SK-N-SH (cell line): ENCODE data around the gene HEXB. TPM values are rescaled to one million over a fixed set of nuclear protein-coding genes. Genes with fewer than 3 reads are reported as not detected.

Experiments used
- CTCF ChIA-PET: fragments of 300-600, 350-600 bp; formaldehyde crosslinking; extraction: SDS; loops from one replicate; lab custom pipeline; 2021; lab: Yijun Ruan, JAX
- POLR2A ChIA-PET: fragments of 350-600 bp; sonication (Branson Sonifier 250); formaldehyde crosslinking; extraction: SDS; loops from one replicate; lab custom pipeline; 2020; ENCODE audit warnings: antibody characterized with exemption, inconsistent platforms; lab: Yijun Ruan, JAX
- DNase-seq: peaks from one replicate; pipeline ENCODE4 v3.0.0; 2012
- H2AFZ ChIP-seq: fragments of 200-600 bp; sonication (generic); 2 replicates; pipeline ENCODE4 v1.8.1; 2016; ENCODE audit warnings: antibody characterized with exemption, mild to moderate bottlenecking, low read depth
- H3F3A ChIP-seq: fragments of 200-600 bp; sonication (generic); replicated peaks from 2 replicates; pipeline ENCODE3; 2016; ENCODE audit warnings: antibody characterized with exemption, mild to moderate bottlenecking; ENCODE audit not compliant: insufficient read depth
- H3K27ac ChIP-seq, 2 experiments: fragments of 200-500 bp in 1 of 2; fragments of 200-600 bp in 1 of 2; sonication (Bioruptor generic) in 1 of 2; sonication (generic), shearing (Covaris generic) in 1 of 2; 2 replicates each; pipeline versions ENCODE4 v1.5.1 to v1.6.1; 2014 to 2016; ENCODE audit warnings: low read depth in 2 of 2, inconsistent platforms in 1 of 2, low read length in 1 of 2, mild to moderate bottlenecking in 1 of 2, mixed read lengths in 1 of 2
- H3K27me3 ChIP-seq: fragments of 200-600 bp; sonication (generic), shearing (Covaris generic); 2 replicates; pipeline ENCODE4 v1.6.1; 2016; ENCODE audit warnings: mixed run types; ENCODE audit not compliant: insufficient read depth
- H3K36me3 ChIP-seq, 2 experiments: fragments of 200-500 bp in 1 of 2; fragments of 200-600 bp in 1 of 2; sonication (Bioruptor generic) in 1 of 2; sonication (generic) in 1 of 2; replicated peaks in 1 of 2; 2 replicates each; pipeline versions ENCODE3 to v1.5.1; 2014 to 2016; ENCODE audit warnings: low read length in 1 of 2, mild to moderate bottlenecking in 1 of 2; ENCODE audit not compliant: insufficient read depth in 2 of 2, control insufficient read depth in 1 of 2
- H3K4me1 ChIP-seq, 2 experiments: fragments of 200-500 bp in 1 of 2; fragments of 200-600 bp in 1 of 2; sonication (Bioruptor generic) in 1 of 2; sonication (generic), shearing (Covaris generic) in 1 of 2; 2 replicates each; pipeline versions ENCODE4 v1.5.1 to v1.6.1; 2014 to 2016; ENCODE audit warnings: low read depth in 1 of 2, low read length in 1 of 2, mixed run types in 1 of 2; ENCODE audit not compliant: insufficient read depth in 2 of 2, control insufficient read depth in 1 of 2
- H3K4me2 ChIP-seq: fragments of 200-600 bp; sonication (generic), shearing (Covaris generic); 2 replicates; pipeline ENCODE4 v1.6.1; 2017; ENCODE audit warnings: mixed run types
- H3K4me3 ChIP-seq, 2 experiments: fragments of 200-500 bp in 1 of 2; fragments of 200-600 bp in 1 of 2; sonication (Bioruptor generic) in 1 of 2; sonication (generic), shearing (Covaris generic) in 1 of 2; 2 replicates each; pipeline versions ENCODE4 v1.5.1 to v1.8.1; 2014 to 2016; ENCODE audit warnings: low read depth in 2 of 2, inconsistent platforms in 1 of 2, low read length in 1 of 2, mild to moderate bottlenecking in 1 of 2, mixed read lengths in 1 of 2, moderate library complexity in 1 of 2
- H3K79me2 ChIP-seq: fragments of 200-600 bp; sonication (generic); 2 replicates; pipeline ENCODE4 v1.8.1; 2017; ENCODE audit warnings: mild to moderate bottlenecking; ENCODE audit not compliant: insufficient read depth
- H3K9ac ChIP-seq: fragments of 200-600 bp; sonication (generic); 2 replicates; pipeline ENCODE4 v1.6.1; 2017; ENCODE audit warnings: mixed run types
- H3K9me2 ChIP-seq: fragments of 200-600 bp; sonication (generic); 2 replicates; pipeline ENCODE4 v1.6.1; 2017; ENCODE audit warnings: mixed run types
- H3K9me3 ChIP-seq: fragments of 200-600 bp; sonication (generic); 2 replicates; pipeline ENCODE4 v1.6.1; 2017; ENCODE audit warnings: mixed run types, mild to moderate bottlenecking, moderate library complexity
- H4K20me1 ChIP-seq: fragments of 200-600 bp; sonication (generic); 2 replicates; pipeline ENCODE4 v1.6.1; 2017; ENCODE audit warnings: mild to moderate bottlenecking, mixed run types; ENCODE audit not compliant: insufficient read depth
- EP300 ChIP-seq, 2 experiments: IDR thresholded peaks; 2 replicates each; pipeline versions ENCODE4 v1.4.0 to v1.6.1; 2012; ENCODE audit warnings: borderline replicate concordance in 1 of 2, low read depth in 1 of 2, low read length in 1 of 2
- FOXJ3 ChIP-seq: sonication (generic); formaldehyde crosslinking; IDR thresholded peaks from 2 replicates; pipeline ENCODE4 v1.5.1; 2020; ENCODE audit warnings: mild to moderate bottlenecking, missing genetic modification reagents
- MEF2A ChIP-seq: IDR thresholded peaks from 2 replicates; pipeline ENCODE4 v1.4.0; 2012; ENCODE audit warnings: low read depth, borderline replicate concordance
- NFIC ChIP-seq: IDR thresholded peaks from 2 replicates; pipeline ENCODE4 v1.4.0; 2012; ENCODE audit warnings: borderline replicate concordance
- NRF1 ChIP-seq: IDR thresholded peaks from 2 replicates; pipeline ENCODE4 v1.6.1; 2012; ENCODE audit warnings: low read depth, mild to moderate bottlenecking, low read length
- RAD21 ChIP-seq: IDR thresholded peaks from 2 replicates; pipeline ENCODE4 v1.6.1; 2012; ENCODE audit warnings: mild to moderate bottlenecking, low read length
- RCOR1 ChIP-seq: fragments of 150-350 bp; IDR thresholded peaks from 2 replicates; pipeline ENCODE4 v1.6.1; 2017; ENCODE audit warnings: antibody characterized with exemption, low read length
- RXRA ChIP-seq: IDR thresholded peaks from 2 replicates; pipeline ENCODE4 v1.4.0; 2012; ENCODE audit warnings: low read depth, mild to moderate bottlenecking, borderline replicate concordance
- SMC3 ChIP-seq: IDR thresholded peaks from 2 replicates; pipeline ENCODE4 v1.6.1; 2012; ENCODE audit warnings: low read depth, low read length, improper control_type of control experiment
- TEAD4 ChIP-seq: IDR thresholded peaks from 2 replicates; pipeline ENCODE4 v1.4.0; 2012; ENCODE audit warnings: mild to moderate bottlenecking, borderline replicate concordance; ENCODE audit not compliant: insufficient read depth
- WGBS: methylation state at CpG from one replicate; pipeline ENCODE4 v1.1.6; 2017; ENCODE audit warnings: low lambda C conversion rate; 5-methylcytosine and 5-hydroxymethylcytosine counted together
- polyA plus RNA-seq, 3 experiments: library from polyadenylated mRNA; depleted of rRNA; stranded (reverse); fragments of >200 nt; gene quantifications; 2 replicates each; pipeline ENCODE4 v1.2.3, GENCODE V29; 2012
- TF ChIP-seq, protein P1 (sequence below): IDR thresholded peaks from 2 replicates; pipeline ENCODE4; 2012
- TF ChIP-seq, protein P2 (sequence below): IDR thresholded peaks from 2 replicates; pipeline ENCODE4 v1.4.0; 2012; ENCODE audit warnings: low read depth, borderline replicate concordance
- TF ChIP-seq, protein P3 (sequence below): IDR thresholded peaks from 2 replicates; pipeline ENCODE4 v1.4.0; 2012; ENCODE audit warnings: low read depth
- TF ChIP-seq, protein P4 (sequence below): fragments of 200-600 bp; sonication (generic); IDR thresholded peaks from 2 replicates; pipeline ENCODE4 v1.6.1; 2017; ENCODE audit warnings: antibody characterized with exemption, mild to moderate bottlenecking, moderate library complexity
- TF ChIP-seq, protein P5 (sequence below): fragments of 150-350 bp; IDR thresholded peaks from 2 replicates; pipeline ENCODE4 v1.6.1; 2016; ENCODE audit warnings: mild to moderate bottlenecking, low read depth, low read length
- TF ChIP-seq, protein P6 (sequence below): IDR thresholded peaks from 2 replicates; pipeline ENCODE4 v1.4.0; 2012; ENCODE audit warnings: low read depth, borderline replicate concordance
- TF ChIP-seq, protein P7 (sequence below): IDR thresholded peaks from 2 replicates; pipeline ENCODE4 v1.6.1; 2012; ENCODE audit warnings: mild to moderate bottlenecking, low read depth, low read length, moderate library complexity

The HEXB gene
- polyA plus RNA-seq, 1 of the 3 experiments (the other 2 are of a cell fraction) = 75.8 TPM

DNA sequence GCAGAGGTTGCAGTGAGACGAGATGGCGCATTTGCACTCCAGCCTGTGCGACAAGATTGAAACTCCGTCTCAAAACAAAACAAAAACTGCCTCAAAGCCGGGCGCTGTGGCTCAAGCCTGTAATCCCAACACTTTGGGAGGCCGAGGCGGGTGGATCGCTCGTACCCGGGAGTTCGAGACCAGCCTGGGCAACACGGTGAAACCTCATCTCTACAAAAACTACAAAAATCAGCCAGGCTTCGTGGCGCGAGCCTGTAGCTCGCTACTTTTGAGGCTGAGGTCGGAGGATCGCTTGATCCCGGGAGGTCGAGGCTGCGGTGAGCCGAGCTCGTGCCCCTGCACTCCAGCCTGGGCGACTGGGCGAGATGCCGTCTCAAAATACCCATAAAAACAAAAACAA lies 80.9 kb downstream of the HEXB start:
- H3K4me3 ChIP-seq = peak overlapping the region; percentile 98 to 100
- WGBS = 22% methylated on average over 27 of the region's 27 CpGs
- POLR2A ChIA-PET = no interaction called here

More for the DNA sequence above, 80.9 kb downstream of the HEXB start:
- Histone ChIP-seq H3K36me3 (peaks cover 25 to 52% of the 10 kb centered on the region in 2 experiments), H3K4me1 (peaks cover 17 to 31% of the 10 kb centered on the region in 2 experiments; a peak in 3 of 4 replicates), H3K4me2 (peak overlapping the region; percentile 95), H3K27me3 (no peaks in the 10 kb centered on the region), H4K20me1 (no peaks in the 10 kb centered on the region), H3K9ac (peak overlapping the region; percentile 87), H3K9me3 (no peaks in the 10 kb centered on the region), H3K79me2 (peaks cover 69% of the 10 kb centered on the region), H3K9me2 (no peaks in the 10 kb centered on the region), H3F3A (peaks cover 27% of the 10 kb centered on the region), H2AFZ (peak overlapping the region; percentile 95), H3K27ac (peak overlapping the region in 1 of 2 experiments; percentile 67; a peak in 2 of 4 replicates)
- TF ChIP-seq, protein P1, sequence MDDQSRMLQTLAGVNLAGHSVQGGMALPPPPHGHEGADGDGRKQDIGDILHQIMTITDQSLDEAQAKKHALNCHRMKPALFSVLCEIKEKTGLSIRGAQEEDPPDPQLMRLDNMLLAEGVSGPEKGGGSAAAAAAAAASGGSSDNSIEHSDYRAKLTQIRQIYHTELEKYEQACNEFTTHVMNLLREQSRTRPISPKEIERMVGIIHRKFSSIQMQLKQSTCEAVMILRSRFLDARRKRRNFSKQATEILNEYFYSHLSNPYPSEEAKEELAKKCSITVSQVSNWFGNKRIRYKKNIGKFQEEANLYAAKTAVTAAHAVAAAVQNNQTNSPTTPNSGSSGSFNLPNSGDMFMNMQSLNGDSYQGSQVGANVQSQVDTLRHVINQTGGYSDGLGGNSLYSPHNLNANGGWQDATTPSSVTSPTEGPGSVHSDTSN = no peak
- TF ChIP-seq, protein P2, sequence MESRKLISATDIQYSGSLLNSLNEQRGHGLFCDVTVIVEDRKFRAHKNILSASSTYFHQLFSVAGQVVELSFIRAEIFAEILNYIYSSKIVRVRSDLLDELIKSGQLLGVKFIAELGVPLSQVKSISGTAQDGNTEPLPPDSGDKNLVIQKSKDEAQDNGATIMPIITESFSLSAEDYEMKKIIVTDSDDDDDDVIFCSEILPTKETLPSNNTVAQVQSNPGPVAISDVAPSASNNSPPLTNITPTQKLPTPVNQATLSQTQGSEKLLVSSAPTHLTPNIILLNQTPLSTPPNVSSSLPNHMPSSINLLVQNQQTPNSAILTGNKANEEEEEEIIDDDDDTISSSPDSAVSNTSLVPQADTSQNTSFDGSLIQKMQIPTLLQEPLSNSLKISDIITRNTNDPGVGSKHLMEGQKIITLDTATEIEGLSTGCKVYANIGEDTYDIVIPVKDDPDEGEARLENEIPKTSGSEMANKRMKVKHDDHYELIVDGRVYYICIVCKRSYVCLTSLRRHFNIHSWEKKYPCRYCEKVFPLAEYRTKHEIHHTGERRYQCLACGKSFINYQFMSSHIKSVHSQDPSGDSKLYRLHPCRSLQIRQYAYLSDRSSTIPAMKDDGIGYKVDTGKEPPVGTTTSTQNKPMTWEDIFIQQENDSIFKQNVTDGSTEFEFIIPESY = no peak
- TF ChIP-seq, protein P3, sequence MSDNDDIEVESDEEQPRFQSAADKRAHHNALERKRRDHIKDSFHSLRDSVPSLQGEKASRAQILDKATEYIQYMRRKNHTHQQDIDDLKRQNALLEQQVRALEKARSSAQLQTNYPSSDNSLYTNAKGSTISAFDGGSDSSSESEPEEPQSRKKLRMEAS = no peak
- TF ChIP-seq, protein P4, sequence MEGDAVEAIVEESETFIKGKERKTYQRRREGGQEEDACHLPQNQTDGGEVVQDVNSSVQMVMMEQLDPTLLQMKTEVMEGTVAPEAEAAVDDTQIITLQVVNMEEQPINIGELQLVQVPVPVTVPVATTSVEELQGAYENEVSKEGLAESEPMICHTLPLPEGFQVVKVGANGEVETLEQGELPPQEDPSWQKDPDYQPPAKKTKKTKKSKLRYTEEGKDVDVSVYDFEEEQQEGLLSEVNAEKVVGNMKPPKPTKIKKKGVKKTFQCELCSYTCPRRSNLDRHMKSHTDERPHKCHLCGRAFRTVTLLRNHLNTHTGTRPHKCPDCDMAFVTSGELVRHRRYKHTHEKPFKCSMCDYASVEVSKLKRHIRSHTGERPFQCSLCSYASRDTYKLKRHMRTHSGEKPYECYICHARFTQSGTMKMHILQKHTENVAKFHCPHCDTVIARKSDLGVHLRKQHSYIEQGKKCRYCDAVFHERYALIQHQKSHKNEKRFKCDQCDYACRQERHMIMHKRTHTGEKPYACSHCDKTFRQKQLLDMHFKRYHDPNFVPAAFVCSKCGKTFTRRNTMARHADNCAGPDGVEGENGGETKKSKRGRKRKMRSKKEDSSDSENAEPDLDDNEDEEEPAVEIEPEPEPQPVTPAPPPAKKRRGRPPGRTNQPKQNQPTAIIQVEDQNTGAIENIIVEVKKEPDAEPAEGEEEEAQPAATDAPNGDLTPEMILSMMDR = no peak
- TF ChIP-seq MEF2A (no peak), SMC3 (no peak), EP300 (IDR thresholded peaks at IDR 0.05; ENCODE audit: borderline replicate concordance in 1 of 2, low read depth in 1 of 2, low read length in 1 of 2) (no peak), RXRA (no peak), FOXJ3 (no peak), RCOR1 (no peak), NFIC (no peak), RAD21 (no peak), TEAD4 (no peak), NRF1 (no peak)
- TF ChIP-seq, protein P5, sequence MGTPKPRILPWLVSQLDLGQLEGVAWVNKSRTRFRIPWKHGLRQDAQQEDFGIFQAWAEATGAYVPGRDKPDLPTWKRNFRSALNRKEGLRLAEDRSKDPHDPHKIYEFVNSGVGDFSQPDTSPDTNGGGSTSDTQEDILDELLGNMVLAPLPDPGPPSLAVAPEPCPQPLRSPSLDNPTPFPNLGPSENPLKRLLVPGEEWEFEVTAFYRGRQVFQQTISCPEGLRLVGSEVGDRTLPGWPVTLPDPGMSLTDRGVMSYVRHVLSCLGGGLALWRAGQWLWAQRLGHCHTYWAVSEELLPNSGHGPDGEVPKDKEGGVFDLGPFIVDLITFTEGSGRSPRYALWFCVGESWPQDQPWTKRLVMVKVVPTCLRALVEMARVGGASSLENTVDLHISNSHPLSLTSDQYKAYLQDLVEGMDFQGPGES = no peak
- TF ChIP-seq, protein P6, sequence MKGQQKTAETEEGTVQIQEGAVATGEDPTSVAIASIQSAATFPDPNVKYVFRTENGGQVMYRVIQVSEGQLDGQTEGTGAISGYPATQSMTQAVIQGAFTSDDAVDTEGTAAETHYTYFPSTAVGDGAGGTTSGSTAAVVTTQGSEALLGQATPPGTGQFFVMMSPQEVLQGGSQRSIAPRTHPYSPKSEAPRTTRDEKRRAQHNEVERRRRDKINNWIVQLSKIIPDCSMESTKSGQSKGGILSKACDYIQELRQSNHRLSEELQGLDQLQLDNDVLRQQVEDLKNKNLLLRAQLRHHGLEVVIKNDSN = no peak
- TF ChIP-seq, protein P7, sequence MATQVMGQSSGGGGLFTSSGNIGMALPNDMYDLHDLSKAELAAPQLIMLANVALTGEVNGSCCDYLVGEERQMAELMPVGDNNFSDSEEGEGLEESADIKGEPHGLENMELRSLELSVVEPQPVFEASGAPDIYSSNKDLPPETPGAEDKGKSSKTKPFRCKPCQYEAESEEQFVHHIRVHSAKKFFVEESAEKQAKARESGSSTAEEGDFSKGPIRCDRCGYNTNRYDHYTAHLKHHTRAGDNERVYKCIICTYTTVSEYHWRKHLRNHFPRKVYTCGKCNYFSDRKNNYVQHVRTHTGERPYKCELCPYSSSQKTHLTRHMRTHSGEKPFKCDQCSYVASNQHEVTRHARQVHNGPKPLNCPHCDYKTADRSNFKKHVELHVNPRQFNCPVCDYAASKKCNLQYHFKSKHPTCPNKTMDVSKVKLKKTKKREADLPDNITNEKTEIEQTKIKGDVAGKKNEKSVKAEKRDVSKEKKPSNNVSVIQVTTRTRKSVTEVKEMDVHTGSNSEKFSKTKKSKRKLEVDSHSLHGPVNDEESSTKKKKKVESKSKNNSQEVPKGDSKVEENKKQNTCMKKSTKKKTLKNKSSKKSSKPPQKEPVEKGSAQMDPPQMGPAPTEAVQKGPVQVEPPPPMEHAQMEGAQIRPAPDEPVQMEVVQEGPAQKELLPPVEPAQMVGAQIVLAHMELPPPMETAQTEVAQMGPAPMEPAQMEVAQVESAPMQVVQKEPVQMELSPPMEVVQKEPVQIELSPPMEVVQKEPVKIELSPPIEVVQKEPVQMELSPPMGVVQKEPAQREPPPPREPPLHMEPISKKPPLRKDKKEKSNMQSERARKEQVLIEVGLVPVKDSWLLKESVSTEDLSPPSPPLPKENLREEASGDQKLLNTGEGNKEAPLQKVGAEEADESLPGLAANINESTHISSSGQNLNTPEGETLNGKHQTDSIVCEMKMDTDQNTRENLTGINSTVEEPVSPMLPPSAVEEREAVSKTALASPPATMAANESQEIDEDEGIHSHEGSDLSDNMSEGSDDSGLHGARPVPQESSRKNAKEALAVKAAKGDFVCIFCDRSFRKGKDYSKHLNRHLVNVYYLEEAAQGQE = no peak
- CTCF ChIA-PET = interaction anchor here (0.7 to 2.4 kb wide), 13 partner anchors 11 to 571 kb away, joined by 3 to 15 read pairs (median 4); partner anchors contain the start of genes HEXB and HMGCR
- DNase-seq = no peak
